GM18498 (cell line): ENCODE data around the gene RMC1.
A peak's percentile ranks its signal among the peaks of the same experiment; 100 is the strongest.
"Not testable (repeated sequence)": the region's sequence is repeated elsewhere in the genome, so short reads cannot be mapped to it uniquely, and the experiment has no call there.

Experiments used
- ATAC-seq: cut with Tn5 transposase; IDR thresholded peaks from one replicate; pipeline ENCODE4 v1.9.1; 2021; ENCODE audit warnings: mild to moderate bottlenecking, moderate library complexity; ENCODE audit not compliant: unreplicated experiment

Gene RMC1

GRCh38 chr18:23503038-23503962 lies at the start of gene RMC1:
RMC1 (plus strand) TSS chr18:23503511; CDS start chr18:23503619, 108 bp downstream.
- ATAC-seq = peak; percentile 81

- peak; percentile 13 for ATAC-seq
Observed at GRCh38 chr18:23453680-23454058, 49.6 kb upstream of the RMC1 start.

GRCh38 chr18:23456835-23457234 lies 46.5 kb upstream of the RMC1 start:
- ATAC-seq = no peak

GRCh38 chr18:23458830-23459529 lies 44.3 kb upstream of the RMC1 start:
- ATAC-seq = no peak

GRCh38 chr18:23459530-23459921 lies 43.8 kb upstream of the RMC1 start:
- no peak for ATAC-seq

- no peak for ATAC-seq
Observed at GRCh38 chr18:23460285-23461273, 42.7 kb upstream of the RMC1 start.

- ATAC-seq = no peak
Observed at GRCh38 chr18:23462876-23463275, 40.4 kb upstream of the RMC1 start.

GRCh38 chr18:23468753-23469459 lies 34.4 kb upstream of the RMC1 start:
- ATAC-seq = no peak

GRCh38 chr18:23470620-23471387 lies 32.5 kb upstream of the RMC1 start:
- no peak for ATAC-seq

GRCh38 chr18:23471486-23471885 lies 31.8 kb upstream of the RMC1 start:
- ATAC-seq = no peak

GRCh38 chr18:23479829-23480505 lies 23.3 kb upstream of the RMC1 start:
- no peak for ATAC-seq

GRCh38 chr18:23484561-23485182 lies 18.6 kb upstream of the RMC1 start:
- ATAC-seq = no peak

GRCh38 chr18:23485386-23485785 lies 17.9 kb upstream of the RMC1 start:
- no peak for ATAC-seq

GRCh38 chr18:23487738-23488570 lies 15.4 kb upstream of the RMC1 start:
- peak; percentile 84 for ATAC-seq

GRCh38 chr18:23489586-23489985 lies 13.7 kb upstream of the RMC1 start:
- ATAC-seq = not testable (repeated sequence)

GRCh38 chr18:23493654-23494053 lies 9.7 kb upstream of the RMC1 start:
- no peak for ATAC-seq

- ATAC-seq = no peak
Observed at GRCh38 chr18:23494992-23495391, 8.3 kb upstream of the RMC1 start.
